Measurements from ENCODE around the gene SCARB1.

DNA sequence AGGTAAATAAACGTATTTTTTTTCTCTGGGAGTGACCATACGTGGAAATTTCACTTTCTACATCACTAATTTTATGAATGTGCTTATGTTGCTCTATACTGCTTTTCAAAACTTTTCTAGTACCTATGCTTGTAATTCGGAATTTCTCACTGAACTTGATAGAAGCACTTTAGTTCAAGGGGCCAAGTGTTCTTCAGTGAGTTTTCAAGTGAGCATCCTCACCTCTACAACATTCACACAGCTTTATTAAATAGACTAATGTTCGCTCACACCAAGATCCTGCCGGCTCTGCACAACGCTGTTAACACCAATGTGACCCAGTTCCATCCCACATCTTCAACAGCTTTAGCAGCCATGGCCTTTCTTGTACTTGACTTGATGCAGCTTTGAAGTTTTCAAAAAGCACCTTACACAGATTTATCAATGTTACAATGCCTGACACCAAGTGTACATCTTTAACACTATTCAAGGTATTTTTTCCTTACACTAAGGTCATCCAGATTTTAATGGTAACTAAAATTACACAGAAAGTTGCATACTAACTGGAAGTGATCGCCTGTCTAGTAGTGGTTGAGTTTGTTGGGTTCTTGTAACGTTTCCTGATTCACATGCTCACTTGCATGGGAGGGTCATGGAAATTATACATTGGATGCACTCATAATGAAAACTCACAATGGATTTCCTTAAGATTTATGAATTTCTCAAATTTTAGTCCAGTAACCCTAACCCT, 46.3 kb upstream of the SCARB1 start:
- TF ChIP-seq, protein P1, sequence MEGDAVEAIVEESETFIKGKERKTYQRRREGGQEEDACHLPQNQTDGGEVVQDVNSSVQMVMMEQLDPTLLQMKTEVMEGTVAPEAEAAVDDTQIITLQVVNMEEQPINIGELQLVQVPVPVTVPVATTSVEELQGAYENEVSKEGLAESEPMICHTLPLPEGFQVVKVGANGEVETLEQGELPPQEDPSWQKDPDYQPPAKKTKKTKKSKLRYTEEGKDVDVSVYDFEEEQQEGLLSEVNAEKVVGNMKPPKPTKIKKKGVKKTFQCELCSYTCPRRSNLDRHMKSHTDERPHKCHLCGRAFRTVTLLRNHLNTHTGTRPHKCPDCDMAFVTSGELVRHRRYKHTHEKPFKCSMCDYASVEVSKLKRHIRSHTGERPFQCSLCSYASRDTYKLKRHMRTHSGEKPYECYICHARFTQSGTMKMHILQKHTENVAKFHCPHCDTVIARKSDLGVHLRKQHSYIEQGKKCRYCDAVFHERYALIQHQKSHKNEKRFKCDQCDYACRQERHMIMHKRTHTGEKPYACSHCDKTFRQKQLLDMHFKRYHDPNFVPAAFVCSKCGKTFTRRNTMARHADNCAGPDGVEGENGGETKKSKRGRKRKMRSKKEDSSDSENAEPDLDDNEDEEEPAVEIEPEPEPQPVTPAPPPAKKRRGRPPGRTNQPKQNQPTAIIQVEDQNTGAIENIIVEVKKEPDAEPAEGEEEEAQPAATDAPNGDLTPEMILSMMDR (IDR thresholded peaks at IDR 0.05): no peak
- no peak for TF ChIP-seq EZH2 (IDR thresholded peaks at IDR 0.05)

Measured in neural progenitor cell (in vitro differentiated cells).